HCT116 (cell line): Measurements from ENCODE around the gene IPO13.

Experiments used
- CEBPB ChIP-seq: IDR thresholded peaks from 2 replicates; pipeline ENCODE4 v1.6.1; 2012; ENCODE audit warnings: low read depth
- EGR1 ChIP-seq: IDR thresholded peaks from 2 replicates; pipeline ENCODE4 v1.6.1; 2012; ENCODE audit warnings: low read depth
- JUND ChIP-seq: IDR thresholded peaks from 2 replicates; pipeline ENCODE4 v1.6.1; 2012
- POLR2A ChIP-seq: IDR thresholded peaks from 2 replicates; pipeline ENCODE4 v1.7.0; 2011; ENCODE audit warnings: borderline replicate concordance; ENCODE audit not compliant: insufficient read depth, insufficient read length; ENCODE audit errors: extremely low read depth
- POLR2AphosphoS5 ChIP-seq: IDR thresholded peaks from 2 replicates; pipeline ENCODE4 v1.6.1; 2011; ENCODE audit warnings: mild to moderate bottlenecking, low read depth, low read length, moderate library complexity
- RAD21 ChIP-seq: IDR thresholded peaks from 2 replicates; pipeline ENCODE4 v1.6.1; 2012; ENCODE audit warnings: low read depth, mild to moderate bottlenecking
- SIN3A ChIP-seq: IDR thresholded peaks from 2 replicates; pipeline ENCODE4 v1.6.1; 2012; ENCODE audit warnings: low read depth
- SP1 ChIP-seq: IDR thresholded peaks from 2 replicates; pipeline ENCODE4 v1.6.1; 2012; ENCODE audit warnings: low read depth
- YY1 ChIP-seq: IDR thresholded peaks from 2 replicates; pipeline ENCODE4 v1.6.1; 2011; ENCODE audit warnings: low read length, low read depth, moderate library complexity, mild to moderate bottlenecking; ENCODE audit not compliant: insufficient replicate concordance; ENCODE audit errors: extremely low read depth
- TF ChIP-seq, protein P1 (sequence below): IDR thresholded peaks from 2 replicates; pipeline ENCODE4 v1.6.1; 2012
- TF ChIP-seq, protein P2 (sequence below), 3 experiments: fragments of 200-600 bp in 1 of 3; sonication (generic) in 1 of 3; IDR thresholded peaks in 2 of 3; conservative IDR thresholded peaks in 1 of 3; 2 replicates each; pipeline ENCODE4 v1.5.1; 2012 to 2017; ENCODE audit warnings: low read depth in 2 of 3, low read length in 2 of 3, antibody characterized with exemption in 1 of 3, borderline replicate concordance in 1 of 3, control low read depth in 1 of 3, mild to moderate bottlenecking in 1 of 3, mixed read lengths in 1 of 3, mixed run types in 1 of 3, moderate library complexity in 1 of 3; ENCODE audit not compliant: insufficient read depth in 1 of 3
- TF ChIP-seq, protein P3 (sequence below): IDR thresholded peaks from 2 replicates; pipeline ENCODE4 v1.6.1; 2012; ENCODE audit warnings: low read depth

DNA sequence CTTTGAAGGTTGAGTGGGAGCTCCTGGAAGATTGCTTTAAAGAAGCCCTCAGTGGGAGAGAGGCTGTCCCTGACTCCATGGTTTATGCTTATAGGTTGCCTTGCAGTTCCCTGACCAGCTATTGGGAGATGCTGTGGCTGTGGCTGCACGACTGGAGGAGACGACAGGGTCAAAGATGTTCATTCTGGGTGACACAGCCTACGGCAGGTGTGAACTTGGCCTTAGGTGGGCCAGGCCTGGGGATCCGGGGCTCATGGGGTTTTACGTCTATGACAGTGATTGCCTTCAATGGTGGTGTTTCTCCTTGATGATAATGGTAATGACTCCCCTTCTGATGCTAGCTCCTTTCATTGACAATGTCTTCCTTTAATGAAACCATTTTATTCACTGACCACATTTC, 23.8 kb downstream of the IPO13 start:
- TF ChIP-seq, protein P1, sequence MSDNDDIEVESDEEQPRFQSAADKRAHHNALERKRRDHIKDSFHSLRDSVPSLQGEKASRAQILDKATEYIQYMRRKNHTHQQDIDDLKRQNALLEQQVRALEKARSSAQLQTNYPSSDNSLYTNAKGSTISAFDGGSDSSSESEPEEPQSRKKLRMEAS, result no peak
- TF ChIP-seq, protein P2, sequence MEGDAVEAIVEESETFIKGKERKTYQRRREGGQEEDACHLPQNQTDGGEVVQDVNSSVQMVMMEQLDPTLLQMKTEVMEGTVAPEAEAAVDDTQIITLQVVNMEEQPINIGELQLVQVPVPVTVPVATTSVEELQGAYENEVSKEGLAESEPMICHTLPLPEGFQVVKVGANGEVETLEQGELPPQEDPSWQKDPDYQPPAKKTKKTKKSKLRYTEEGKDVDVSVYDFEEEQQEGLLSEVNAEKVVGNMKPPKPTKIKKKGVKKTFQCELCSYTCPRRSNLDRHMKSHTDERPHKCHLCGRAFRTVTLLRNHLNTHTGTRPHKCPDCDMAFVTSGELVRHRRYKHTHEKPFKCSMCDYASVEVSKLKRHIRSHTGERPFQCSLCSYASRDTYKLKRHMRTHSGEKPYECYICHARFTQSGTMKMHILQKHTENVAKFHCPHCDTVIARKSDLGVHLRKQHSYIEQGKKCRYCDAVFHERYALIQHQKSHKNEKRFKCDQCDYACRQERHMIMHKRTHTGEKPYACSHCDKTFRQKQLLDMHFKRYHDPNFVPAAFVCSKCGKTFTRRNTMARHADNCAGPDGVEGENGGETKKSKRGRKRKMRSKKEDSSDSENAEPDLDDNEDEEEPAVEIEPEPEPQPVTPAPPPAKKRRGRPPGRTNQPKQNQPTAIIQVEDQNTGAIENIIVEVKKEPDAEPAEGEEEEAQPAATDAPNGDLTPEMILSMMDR (IDR thresholded peaks at IDR 0.05 in 2 of 3, conservative IDR thresholded peaks at IDR 0.05 in 1 of 3; ENCODE audit: borderline replicate concordance in 1 of 3, insufficient read depth in 1 of 3, low read depth in 2 of 3, low read length in 2 of 3), result no peak
- TF ChIP-seq, protein P3, sequence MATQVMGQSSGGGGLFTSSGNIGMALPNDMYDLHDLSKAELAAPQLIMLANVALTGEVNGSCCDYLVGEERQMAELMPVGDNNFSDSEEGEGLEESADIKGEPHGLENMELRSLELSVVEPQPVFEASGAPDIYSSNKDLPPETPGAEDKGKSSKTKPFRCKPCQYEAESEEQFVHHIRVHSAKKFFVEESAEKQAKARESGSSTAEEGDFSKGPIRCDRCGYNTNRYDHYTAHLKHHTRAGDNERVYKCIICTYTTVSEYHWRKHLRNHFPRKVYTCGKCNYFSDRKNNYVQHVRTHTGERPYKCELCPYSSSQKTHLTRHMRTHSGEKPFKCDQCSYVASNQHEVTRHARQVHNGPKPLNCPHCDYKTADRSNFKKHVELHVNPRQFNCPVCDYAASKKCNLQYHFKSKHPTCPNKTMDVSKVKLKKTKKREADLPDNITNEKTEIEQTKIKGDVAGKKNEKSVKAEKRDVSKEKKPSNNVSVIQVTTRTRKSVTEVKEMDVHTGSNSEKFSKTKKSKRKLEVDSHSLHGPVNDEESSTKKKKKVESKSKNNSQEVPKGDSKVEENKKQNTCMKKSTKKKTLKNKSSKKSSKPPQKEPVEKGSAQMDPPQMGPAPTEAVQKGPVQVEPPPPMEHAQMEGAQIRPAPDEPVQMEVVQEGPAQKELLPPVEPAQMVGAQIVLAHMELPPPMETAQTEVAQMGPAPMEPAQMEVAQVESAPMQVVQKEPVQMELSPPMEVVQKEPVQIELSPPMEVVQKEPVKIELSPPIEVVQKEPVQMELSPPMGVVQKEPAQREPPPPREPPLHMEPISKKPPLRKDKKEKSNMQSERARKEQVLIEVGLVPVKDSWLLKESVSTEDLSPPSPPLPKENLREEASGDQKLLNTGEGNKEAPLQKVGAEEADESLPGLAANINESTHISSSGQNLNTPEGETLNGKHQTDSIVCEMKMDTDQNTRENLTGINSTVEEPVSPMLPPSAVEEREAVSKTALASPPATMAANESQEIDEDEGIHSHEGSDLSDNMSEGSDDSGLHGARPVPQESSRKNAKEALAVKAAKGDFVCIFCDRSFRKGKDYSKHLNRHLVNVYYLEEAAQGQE, result no peak
- TF ChIP-seq POLR2A, result no peak
- TF ChIP-seq SP1, result no peak
- no peak for TF ChIP-seq RAD21
- no peak for TF ChIP-seq JUND
- TF ChIP-seq POLR2AphosphoS5, result no peak
- no peak for TF ChIP-seq CEBPB
- TF ChIP-seq SIN3A, result no peak
- TF ChIP-seq YY1, result no peak
- no peak for TF ChIP-seq EGR1
